Activated naive CD4-positive, alpha-beta T cell (primary cell): ENCODE data around the gene ZNF19.

Source experiments
- DNase-seq, 4 experiments: peaks; one replicate each; lab custom pipeline; 2025; lab: John Stamatoyannopoulos, UW

Gene ZNF19

GRCh38 chr16:71490361-71490760, 1.2 kb upstream of the ZNF19 start:
- DNase-seq = no peak

GRCh38 chr16:71484006-71484893, 4.9 kb downstream of the ZNF19 start:
- peak; percentile 32 to 62 (median 44) for DNase-seq

- DNase-seq = no peak
Observed at GRCh38 chr16:71482569-71482968, 6.6 kb downstream of the ZNF19 start.

- no peak for DNase-seq
Observed at GRCh38 chr16:71480956-71481355, 8.2 kb downstream of the ZNF19 start.

- no peak for DNase-seq
Observed at GRCh38 chr16:71479420-71479819, 9.7 kb downstream of the ZNF19 start.

GRCh38 chr16:71476457-71477124, 12.5 kb downstream of the ZNF19 start:
- no peak for DNase-seq

GRCh38 chr16:71474864-71475263, 14.3 kb downstream of the ZNF19 start:
- no peak for DNase-seq

GRCh38 chr16:71473891-71474290, 15.2 kb downstream of the ZNF19 start:
- no peak for DNase-seq

GRCh38 chr16:71472931-71473330, 16.2 kb downstream of the ZNF19 start:
- no peak for DNase-seq

- DNase-seq = no peak
Observed at GRCh38 chr16:71472051-71472450, 17.1 kb downstream of the ZNF19 start.

GRCh38 chr16:71467810-71468209, 21.3 kb downstream of the ZNF19 start:
- peak; percentile 4 to 28 (median 10) for DNase-seq

GRCh38 chr16:71464231-71464630, 24.9 kb downstream of the ZNF19 start:
- DNase-seq = no peak

- DNase-seq = peak; percentile 51 to 71 (median 56)
Observed at GRCh38 chr16:71461686-71462648, 27.2 kb downstream of the ZNF19 start, which contains the start of gene ZNF23. ZNF23 (minus strand) TSS chr16:71462247; CDS start chr16:71456796, 5,451 bp downstream.

GRCh38 chr16:71460941-71461340, 28.2 kb downstream of the ZNF19 start:
- DNase-seq = no peak

- no peak for DNase-seq
Observed at GRCh38 chr16:71460236-71460635, 28.9 kb downstream of the ZNF19 start.

GRCh38 chr16:71459510-71459909, 29.6 kb downstream of the ZNF19 start:
- no peak for DNase-seq

- DNase-seq = no peak
Observed at GRCh38 chr16:71456801-71457200, 32.3 kb downstream of the ZNF19 start.

GRCh38 chr16:71453036-71453435, 36.1 kb downstream of the ZNF19 start:
- DNase-seq = no peak

- DNase-seq = no peak
Observed at GRCh38 chr16:71449020-71449419, 40.1 kb downstream of the ZNF19 start.

GRCh38 chr16:71448274-71448866, 40.8 kb downstream of the ZNF19 start:
- DNase-seq = no peak

GRCh38 chr16:71443714-71444113, 45.4 kb downstream of the ZNF19 start:
- DNase-seq = no peak

- DNase-seq = no peak
Observed at GRCh38 chr16:71442051-71442440, 47.1 kb downstream of the ZNF19 start, which contains the start of gene TLE7. TLE7 (minus strand) TSS chr16:71442054; CDS start chr16:71433324, 8,730 bp downstream.
